Sigmoid colon (tissue), 3 donors: ENCODE measurements around the gene SELENOF.

Experiments used
- POLR2A ChIP-seq, 2 donors: fragments of 450-650 bp; IDR thresholded peaks; one replicate each; pipeline ENCODE4 v1.6.1; 2016; ENCODE audit warnings: antibody characterized with exemption in 2 of 2, mild to moderate bottlenecking in 2 of 2, moderate library complexity in 2 of 2
- TF ChIP-seq, protein P1 (sequence below), 4 experiments: fragments of 450-650 bp in 3 of 4; fragments of 200-600 bp in 1 of 4; IDR thresholded peaks; one replicate each; pipeline ENCODE4 v1.5.1; 2016 to 2019; ENCODE audit warnings: antibody characterized with exemption in 4 of 4, mild to moderate bottlenecking in 3 of 4, moderate library complexity in 2 of 4

DNA sequence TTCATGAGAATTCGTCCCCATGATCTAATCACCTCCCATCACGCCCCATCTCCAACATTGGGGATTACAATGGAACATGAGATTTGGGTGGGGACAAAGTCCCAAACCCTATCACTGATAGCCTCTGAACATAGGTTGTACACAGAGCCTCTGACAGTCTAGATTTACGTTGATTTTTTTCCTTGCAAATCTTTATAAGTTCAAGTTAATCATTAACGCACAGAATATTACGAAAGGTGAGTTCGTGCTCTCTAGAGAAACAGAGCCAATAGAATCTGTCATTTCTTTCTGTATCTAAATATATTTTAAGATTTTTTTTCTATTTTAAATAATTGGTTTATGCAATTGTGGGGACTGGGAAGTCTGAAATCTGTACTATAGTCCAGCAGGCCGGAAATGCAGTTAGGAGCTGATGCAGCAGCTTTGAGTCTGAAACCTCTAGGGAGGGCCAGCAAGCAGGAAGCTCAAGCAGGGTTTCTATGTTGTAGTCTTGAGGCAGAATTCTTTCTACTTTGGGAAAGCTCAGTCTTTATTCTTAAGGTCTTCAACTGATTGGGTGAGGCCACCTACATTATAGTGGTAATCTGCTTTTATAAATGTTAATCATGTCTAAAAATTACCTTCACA is 61.0 kb downstream of the SELENOF start:
- TF ChIP-seq, protein P1, sequence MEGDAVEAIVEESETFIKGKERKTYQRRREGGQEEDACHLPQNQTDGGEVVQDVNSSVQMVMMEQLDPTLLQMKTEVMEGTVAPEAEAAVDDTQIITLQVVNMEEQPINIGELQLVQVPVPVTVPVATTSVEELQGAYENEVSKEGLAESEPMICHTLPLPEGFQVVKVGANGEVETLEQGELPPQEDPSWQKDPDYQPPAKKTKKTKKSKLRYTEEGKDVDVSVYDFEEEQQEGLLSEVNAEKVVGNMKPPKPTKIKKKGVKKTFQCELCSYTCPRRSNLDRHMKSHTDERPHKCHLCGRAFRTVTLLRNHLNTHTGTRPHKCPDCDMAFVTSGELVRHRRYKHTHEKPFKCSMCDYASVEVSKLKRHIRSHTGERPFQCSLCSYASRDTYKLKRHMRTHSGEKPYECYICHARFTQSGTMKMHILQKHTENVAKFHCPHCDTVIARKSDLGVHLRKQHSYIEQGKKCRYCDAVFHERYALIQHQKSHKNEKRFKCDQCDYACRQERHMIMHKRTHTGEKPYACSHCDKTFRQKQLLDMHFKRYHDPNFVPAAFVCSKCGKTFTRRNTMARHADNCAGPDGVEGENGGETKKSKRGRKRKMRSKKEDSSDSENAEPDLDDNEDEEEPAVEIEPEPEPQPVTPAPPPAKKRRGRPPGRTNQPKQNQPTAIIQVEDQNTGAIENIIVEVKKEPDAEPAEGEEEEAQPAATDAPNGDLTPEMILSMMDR (IDR thresholded peaks at IDR 0.05): no peak
- TF ChIP-seq POLR2A (IDR thresholded peaks at IDR 0.05): no peak
